HG02623 (cell line): ENCODE measurements around the gene TMPRSS11D.

Experiments
- ATAC-seq: cut with Tn5 transposase; IDR thresholded peaks from one replicate; pipeline ENCODE4 v1.9.1; 2021; ENCODE audit warnings: moderate library complexity; ENCODE audit not compliant: unreplicated experiment

TMPRSS11D gene, protein sequence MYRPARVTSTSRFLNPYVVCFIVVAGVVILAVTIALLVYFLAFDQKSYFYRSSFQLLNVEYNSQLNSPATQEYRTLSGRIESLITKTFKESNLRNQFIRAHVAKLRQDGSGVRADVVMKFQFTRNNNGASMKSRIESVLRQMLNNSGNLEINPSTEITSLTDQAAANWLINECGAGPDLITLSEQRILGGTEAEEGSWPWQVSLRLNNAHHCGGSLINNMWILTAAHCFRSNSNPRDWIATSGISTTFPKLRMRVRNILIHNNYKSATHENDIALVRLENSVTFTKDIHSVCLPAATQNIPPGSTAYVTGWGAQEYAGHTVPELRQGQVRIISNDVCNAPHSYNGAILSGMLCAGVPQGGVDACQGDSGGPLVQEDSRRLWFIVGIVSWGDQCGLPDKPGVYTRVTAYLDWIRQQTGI

DNA sequence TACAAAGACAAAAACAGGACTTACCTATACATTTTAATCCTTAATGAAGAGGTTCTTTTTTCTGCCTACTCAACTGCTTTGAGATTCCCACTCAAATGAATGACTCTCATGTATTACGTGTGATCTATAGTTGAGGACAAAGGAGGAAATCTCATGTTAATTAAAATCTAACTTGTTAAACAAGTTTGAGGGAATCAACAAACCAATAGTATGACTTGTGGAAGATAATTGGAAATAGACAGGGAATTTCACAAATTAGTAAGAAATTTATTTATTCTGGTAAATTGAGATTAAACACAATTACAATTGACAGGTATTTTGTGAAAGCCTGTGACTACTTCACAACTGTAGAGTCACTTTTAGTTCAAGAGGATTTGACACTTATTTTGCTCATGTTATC, at the start of gene TMPRSS11D:
TSS of gene TMPRSS11D (minus strand) at position 101 of the 400 bp plus-strand sequence. CDS start at position 32, 69 bp downstream.
- no peak for ATAC-seq

DNA sequence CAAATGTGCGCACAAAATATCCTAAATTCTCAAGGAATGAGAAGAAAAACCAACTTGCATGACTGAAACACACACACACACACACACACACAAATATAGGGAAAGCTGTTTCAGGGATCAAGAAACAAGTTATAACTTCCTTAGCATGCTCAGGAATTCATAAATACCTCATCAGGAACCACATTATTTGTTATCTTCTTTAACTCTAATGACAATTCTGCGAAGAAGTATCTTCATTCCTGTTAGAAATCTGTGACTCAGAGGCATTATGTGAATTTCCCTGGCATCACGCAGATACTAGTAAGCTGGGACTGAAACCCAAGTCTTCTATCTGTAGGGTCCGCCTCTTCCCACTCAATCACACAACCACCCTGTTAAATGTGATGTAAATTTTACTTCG, 49.2 kb upstream of the TMPRSS11D start:
- no peak for ATAC-seq

DNA sequence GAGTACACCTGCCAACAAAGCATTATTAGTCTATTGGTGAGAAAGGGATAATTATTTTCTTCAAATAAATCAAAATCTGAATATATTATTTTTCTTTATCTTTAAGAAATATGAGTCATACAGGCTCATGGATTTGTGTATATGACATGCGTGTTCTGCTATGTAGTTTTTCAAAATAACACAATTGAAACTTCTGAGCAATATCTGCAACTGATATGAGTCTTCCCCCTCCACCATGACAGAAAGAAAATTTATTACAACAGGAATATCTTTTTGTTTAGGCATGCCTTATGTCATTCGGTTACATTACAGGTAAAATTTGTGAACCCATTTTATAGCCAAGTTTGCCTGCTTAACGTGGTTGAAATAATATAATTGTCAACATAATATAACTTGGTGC, 47.5 kb upstream of the TMPRSS11D start:
- ATAC-seq = no peak

DNA sequence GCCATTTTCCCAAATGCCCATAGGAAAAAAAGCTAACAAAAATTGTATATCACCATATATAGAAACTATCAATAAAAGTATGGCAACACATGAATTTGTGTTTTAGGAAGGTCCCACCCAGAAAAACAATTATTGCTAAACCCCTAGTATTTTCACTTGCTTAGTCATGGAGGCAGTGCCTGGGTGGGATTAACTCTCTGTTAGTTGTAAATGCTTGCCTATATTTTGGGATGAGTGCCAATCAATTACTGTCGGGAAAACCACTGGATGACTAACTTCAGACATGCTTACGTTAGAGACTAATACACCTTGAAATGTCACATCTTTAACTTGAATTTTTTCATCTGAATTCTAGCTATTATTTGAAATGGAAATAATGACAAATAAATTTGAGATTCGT, 45.6 kb upstream of the TMPRSS11D start:
- ATAC-seq = no peak

DNA sequence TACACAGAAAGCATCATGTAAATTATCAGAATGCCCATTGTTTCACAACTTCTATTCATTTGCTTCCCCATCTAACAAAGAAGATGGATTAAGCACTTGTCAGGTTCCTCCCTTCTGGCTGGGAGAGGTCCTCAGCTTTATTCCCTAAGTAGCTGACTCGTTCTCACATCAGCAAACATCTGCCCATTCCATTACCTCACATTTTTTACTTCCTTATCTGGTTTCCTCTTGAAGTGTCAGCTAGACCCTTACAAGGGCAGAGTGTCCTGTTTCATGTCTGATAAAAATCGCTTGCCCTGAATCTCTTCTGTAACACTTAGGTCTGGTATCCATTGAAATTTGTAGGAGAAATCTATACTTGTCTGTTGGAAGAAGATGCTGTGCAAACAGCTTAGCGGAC, 44.7 kb upstream of the TMPRSS11D start:
- no peak for ATAC-seq

DNA sequence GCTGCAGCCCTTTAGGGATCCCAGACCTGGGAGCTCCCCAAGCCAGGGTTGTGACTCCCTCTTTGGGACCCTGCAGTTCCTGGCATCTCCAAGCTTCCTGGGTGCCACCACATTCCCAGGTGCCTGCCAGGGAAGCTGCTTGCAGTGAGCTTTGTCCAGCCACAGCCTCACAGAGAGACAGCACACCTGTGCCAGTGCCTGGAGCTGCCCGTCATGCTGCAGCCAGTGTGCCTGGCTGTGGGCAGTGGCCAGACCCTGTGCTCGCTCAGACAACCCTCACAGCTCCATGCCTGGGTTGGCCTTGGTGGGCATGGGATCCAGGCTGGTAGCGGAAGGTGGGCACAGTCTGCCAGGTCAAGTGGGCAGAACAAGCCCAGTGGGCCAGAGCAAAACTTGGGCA, 43.4 kb upstream of the TMPRSS11D start:
- no peak for ATAC-seq

DNA sequence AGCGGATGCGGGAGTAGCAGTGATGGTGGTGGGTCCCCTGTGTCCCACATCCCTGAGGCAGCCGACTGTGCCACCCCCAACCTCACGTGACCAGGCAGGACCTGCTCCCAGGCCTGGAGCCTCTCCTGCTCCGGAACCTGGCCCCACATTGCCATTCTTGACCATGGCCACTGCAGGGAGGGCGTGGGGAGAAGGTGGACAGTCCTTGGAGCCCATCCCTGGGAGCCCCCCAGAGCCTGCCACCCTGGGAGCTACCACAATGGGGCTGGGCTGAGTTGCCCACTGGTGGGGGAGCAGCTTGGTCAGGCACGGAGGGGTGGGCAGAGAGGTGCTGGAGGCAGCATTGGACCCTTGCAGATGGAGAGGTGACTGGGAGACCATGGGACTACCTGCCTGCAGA, 42.7 kb upstream of the TMPRSS11D start:
- ATAC-seq = no peak

DNA sequence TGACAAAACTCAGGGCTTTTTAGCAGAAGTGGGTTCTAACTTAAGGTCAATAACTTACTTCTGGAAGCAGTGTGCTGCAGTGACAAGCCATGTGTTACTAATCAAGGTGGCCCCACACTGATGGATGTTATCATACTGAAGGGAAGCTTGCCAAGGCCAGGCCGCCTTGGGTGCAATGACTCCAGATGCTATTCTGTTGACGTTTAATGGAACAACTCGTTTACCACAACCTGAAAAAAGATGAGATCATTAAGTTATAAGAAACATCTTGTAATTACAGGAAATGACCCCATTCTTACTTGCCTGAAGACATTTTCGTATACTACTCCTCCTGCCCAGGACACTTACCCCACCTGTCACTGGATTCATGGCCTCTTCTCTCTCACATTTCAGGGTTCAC, 38.9 kb upstream of the TMPRSS11D start:
- no peak for ATAC-seq

DNA sequence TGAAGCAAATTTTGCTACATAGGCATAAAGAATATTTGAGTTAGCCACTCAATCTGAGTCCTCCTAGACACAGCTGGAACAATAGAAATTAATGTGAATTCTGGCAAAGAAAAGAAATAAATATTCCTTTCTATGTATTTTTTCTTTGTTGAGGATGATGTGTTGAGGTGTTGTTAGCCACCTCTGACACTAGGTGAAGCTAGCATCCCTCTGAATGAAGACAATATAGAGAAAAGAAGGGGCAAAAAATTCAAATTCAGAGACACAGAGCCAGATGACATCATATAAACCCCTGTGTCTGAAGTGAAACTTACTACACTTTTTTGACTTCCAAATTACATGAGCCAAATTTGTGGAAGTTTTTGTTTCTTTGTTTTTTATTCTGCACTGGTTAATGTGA, 34.6 kb upstream of the TMPRSS11D start:
- ATAC-seq = no peak

DNA sequence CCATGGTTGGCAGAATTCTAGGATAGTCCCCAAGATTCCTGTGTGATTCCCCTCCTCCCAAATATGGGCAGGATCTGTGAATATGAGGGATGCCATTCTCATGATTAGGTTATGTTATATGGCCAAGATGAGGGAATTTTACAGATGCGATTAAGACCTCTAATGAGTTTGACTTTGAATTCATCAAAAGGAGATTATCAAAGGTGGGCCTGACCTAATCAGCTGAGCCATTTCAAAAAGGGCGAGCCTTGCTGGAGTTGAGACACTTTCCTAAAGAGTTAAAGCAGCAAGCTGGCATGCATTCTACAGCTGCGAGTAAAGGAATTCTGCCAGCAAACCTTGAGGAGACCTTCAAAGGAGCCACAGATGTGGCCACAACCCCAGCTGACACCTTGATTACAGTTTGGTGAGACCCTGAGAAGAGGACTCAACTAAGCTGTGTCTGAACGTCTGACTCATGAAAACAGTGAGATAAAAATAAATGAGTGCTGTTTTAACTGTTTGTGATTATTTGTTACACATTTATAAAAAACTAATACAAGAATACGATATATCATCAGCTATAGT, 31.7 kb upstream of the TMPRSS11D start:
- ATAC-seq = no peak

DNA sequence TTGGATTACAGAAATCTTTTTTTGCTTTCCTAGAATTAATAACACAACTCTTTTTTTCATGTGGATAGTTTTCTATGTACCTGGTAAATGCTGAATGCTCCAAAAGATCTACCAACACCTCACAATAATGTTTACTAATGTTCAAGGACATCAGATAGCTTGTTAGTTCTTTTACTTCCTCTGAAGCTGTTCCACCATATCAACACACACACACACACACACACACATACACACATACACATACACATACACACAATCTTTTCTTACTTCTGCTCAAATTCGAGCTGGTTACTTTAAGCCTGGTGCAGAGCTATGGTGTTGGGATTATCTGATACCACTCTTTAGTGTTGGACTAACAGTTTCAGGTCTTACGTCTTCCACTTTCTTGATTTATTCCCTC, 28.3 kb upstream of the TMPRSS11D start:
- ATAC-seq = no peak

DNA sequence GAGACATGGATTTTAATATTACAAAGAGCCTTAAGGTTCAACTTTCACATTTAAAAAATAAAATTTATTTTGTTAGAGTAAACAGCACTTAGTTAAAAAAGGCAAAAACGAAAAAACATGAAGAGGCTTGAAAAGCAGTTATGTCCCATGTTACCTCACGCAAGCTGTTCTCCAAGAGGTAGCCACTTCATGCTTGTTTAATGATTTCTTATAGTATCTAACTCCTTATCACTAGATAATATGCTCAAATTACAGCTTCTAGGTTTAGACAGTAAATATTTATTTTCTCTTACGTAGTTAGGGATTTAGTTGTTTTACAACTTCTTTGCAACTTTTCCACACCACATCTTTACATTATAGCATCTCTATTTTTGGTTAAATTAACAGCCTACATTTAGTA, 27.8 kb upstream of the TMPRSS11D start:
- no peak for ATAC-seq

DNA sequence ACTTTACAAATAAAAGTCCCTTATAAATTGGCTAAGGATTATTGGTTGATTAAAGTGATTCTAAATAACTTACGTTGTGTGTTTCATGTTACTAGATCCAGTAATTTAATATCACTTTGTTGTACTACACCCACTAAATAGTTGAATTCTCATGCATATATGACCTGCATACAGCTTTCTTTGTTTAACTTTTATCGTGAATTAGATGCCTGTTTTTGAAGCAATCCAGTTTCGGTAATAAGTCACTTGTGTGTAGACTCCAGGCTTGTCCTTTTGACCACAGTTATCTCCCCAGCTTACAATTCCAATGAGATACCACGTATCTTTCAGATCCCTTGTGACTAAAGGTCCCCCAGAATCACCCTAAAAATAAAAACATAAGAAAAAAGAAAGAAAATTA, 27.3 kb upstream of the TMPRSS11D start:
- ATAC-seq = no peak

DNA sequence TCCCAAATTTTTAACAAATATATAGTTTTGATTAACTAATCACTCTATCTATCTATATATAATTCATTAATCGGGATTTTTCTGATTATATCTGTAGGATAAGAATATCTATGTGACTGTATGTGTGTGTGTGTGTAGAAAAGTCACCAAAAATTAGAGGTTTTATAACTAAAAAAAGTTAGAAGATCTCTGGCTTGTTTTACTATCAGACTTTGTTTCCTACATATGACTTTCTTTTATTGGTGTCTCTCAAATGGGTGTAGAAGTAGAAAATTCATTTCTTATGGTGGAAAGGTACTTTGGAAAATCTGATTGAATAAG, 26.7 kb upstream of the TMPRSS11D start:
- ATAC-seq = no peak

DNA sequence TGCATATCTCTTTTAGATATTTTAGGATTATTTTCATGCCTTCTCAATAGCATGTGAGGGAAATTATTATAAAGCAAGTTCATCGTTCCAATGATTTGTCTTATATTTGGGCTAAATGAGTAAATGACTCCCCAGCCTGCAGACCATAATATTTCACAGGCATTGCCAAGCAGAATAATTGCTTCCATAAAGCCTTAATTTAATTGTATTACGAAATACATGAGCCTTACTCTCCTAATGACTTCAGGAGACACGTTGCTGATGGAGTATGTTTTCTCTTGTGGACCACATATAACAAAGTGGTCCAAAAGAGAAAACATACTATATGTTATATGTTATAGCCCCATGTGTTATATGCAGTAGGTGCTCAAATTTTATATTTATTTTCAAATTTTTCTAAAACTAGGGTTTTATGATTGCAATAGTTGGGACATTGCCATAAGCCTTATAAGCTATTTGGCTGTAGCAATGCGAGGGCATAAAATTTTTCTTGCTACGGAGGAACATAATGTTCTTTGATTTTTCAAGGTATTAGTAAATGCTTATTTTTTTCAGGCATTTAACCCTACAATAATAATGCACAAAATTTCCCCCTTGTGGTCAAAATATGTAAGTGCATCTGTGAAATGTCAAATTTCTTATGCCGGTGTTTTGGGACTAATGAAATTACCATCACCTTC, 26.2 kb upstream of the TMPRSS11D start:
- ATAC-seq = no peak

DNA sequence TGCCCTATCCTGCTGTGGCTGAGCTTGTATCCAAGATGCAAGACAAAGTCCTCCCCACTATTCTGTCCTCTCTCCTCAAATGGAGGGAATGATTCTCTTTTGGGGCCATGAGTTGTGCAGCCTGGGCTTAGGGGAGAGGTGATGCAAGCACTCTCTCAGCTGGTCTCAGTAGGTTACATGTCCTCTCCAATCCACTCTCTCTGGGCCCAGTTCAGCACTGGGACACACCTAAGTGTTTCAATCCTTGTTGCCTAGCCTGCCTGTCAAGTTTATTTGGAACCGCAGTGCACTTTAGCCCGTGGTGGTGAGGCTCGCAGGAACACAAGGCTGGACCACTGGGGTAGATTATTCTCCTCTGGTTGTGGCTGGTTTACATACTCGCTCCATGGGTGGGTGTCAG, 23.8 kb upstream of the TMPRSS11D start:
- no peak for ATAC-seq

DNA sequence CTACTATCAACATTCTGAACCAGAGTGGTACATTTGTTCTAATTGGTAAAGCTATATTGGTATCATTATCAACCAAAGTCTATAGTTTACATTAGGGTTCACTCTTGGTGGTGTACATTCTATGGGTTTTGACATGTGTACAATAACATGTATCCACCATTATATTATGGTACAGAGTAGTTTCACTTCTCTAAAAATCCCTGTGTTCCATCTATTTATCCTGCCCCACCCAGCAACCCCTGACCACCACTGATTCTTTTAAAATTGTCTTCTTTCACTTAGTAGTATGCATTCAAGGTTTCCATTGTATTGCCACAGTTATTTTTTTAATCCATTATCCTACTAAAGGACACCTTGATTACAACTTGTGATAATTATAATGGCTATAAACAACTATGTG, 15.3 kb upstream of the TMPRSS11D start:
- no peak for ATAC-seq

DNA sequence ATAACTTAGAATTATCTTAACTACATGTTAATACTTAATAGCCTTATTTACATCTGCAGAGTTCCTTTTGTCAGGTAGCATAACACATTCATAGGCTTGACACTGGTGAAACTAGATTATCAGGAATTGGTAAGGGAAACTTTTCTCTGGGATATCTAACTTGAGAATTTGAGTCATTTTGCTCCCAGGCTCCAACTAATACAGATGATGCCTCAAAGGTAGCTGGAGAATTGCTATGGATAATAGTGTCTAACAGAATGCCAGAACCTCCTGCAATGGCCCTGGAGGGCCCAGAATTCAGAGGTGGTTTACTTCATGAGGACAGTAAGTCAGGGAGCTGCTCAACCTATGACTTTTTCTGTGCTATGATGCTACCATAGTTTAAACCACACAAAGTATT, 13.9 kb upstream of the TMPRSS11D start:
- no peak for ATAC-seq

DNA sequence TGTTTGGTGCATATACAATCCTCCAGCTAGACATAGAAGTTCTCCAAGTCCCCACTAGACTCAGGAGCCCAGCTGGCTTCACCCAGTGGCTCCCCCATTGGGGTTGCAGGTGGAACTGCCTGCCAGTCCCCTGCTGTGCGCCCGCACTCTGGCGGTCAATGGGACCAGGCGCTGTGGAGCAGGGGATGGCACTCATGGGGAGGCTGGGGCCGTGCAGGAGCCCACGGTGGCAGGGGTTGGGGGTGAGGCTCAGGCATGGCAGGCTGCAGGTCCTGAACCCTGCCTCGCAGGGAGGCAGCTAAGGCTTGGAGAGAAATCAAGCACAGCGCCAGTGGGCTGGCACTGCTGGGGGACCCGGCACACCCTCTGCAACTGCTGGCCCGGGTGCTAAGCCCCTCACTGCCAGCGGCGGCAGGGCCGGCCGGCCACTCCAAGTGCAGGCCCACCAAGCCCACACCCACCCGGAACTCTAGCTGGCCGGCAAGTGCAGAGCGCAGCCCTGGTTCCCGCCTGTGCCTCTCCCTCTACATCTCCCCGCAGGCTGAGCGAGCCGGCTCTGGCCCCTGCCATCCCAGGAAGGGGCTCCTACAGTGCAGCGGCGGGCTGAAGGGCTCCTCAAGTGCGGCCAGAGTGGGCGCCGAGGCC, 12.7 kb upstream of the TMPRSS11D start:
- no peak for ATAC-seq

DNA sequence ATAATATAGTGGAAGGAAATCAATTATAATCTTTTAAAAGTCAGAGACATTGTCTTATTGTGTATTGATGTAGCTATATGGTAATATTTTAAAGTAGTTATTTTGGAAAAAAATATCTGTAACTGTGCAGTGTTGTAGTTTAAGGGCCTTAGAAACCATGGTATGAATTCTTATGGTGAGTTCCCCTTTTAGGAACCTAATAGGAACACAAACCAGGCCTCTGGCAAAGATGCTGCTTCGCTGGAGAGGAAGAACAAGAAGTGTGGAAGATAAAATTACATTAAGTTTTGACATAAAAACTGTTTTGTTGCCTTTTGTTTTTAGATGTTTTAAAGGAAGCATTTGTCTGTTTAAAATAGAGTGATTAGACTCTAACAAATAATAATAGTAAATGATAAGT, 10.9 kb upstream of the TMPRSS11D start:
- ATAC-seq = no peak

DNA sequence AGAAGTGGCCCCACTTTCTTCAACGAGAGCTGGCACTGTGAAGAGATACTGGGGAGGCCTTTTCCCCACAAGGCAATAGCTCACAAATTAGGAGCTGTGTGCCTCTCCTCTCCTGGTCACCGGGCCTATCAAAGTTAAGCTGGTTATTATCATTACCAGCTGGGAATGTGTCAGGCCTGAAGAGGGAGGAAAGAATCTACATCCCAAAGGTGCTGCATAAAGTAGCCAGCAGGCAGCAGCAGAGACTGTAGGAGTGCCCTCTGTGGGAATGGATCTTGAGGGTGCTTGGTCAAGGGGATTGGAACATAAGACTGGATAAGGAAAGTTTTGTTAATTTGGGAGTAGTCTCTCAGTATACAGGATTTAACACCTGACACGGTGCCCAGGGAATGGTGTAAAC, 9.1 kb upstream of the TMPRSS11D start:
- no peak for ATAC-seq

DNA sequence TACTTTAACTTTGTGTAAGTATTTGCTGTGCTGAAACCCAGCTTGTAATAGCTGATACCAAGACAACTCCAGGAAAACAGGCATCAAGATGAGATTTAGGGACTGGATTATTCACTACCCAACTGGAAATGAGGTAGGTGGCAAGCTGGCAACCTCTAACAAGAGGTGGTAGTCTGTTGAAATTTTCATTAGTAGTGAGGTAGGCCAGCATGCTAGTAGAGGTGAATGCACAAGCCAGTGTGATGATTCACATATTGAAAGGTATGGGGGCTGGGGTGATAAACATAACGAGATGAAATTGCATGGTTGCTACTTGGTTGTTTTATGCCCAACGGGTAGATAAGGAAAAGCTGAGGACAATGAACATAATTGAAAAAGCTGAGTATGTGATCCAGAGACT, 8.5 kb upstream of the TMPRSS11D start:
- no peak for ATAC-seq
